ENCODE data around the gene NXPE3. TPM values are rescaled to one million over a fixed set of nuclear protein-coding genes. Genes with fewer than 3 reads are reported as not detected.
A peak's percentile ranks its signal among the peaks of the same experiment; 100 is the strongest.

The NXPE3 gene
- polyA plus RNA-seq, 1 donor (not counting 4 experiments of a cell fraction or from before 2014, with no cell fraction given) = 16.8 TPM

DNA sequence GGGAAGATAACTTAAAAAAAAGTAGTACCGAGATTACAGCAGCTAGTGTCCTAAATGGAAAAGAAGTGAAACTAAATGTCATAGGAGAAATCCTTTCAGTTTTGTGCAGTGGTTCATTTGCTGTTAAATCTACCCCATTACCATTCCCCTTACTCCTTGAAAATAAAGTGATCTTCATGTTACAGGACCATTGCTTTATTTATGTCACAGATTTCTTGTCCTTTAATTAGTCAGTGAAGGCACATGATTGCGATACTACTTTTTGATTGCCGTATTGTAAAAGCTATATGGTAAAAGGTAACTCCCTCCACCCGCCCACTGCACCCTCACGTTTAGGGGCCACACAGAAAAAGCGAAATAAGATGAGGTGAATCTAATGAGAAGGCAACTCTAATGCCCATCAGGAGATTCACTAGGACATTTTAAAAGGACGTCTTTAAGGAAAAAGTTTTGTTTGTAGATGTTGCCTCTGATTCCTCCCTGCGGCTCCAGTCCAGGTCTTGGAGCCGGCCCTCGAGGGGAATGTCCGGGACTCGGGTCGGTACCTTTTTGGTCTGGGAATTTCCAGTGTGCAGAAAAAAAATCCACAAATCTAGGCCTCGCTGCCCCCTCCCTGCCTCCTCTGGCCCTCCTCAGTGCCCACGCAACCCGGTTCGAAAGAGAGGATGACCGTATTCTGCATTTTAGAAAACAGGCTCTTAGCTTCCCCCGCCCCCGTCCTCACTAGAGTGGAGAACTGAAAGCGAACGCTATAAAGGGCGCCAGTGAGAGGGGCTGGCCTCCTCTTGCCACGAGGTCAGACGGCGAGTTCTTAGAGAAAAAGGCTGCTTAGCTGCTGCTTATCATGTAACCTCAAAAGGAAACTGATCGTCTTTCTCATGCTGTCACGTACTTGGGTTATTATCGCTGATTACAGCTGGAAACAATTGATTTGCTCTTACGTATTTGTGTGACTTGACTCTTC, 48.5 kb downstream of the NXPE3 start:
- peak overlapping the region; percentile 88 for H3K9ac ChIP-seq (ENCODE audit: control insufficient read depth, extremely low read depth, insufficient read depth, low read length)
- H3K9me1 ChIP-seq (ENCODE audit: control insufficient read depth, extremely low read depth, insufficient read depth, low read length) = no peaks in the 10 kb centered on the region
- peak; percentile 62 for FAIRE-seq
- peak overlapping the region; percentile 50 to 73 (median 52) for H3K4me3 ChIP-seq (ENCODE audit: control insufficient read depth in 2 of 3, extremely low read depth in 1 of 3, insufficient read depth in 2 of 3, low read depth in 1 of 3, low read length in 3 of 3)
- no peaks in the 10 kb centered on the region for H3K79me2 ChIP-seq (ENCODE audit: control insufficient read depth, insufficient read depth, low read length)
- no peak for DNase-seq (ENCODE audit: low read depth, low spot score)
- peaks cover 22% of the 10 kb centered on the region for H3K4me1 ChIP-seq (ENCODE audit: control insufficient read depth, extremely low read depth, insufficient read depth, low read length)
- no peaks in the 10 kb centered on the region for H4K20me1 ChIP-seq (ENCODE audit: control insufficient read depth, extremely low read depth, insufficient read depth, low read length)
- peak overlapping the region; percentile 93 for H3K27ac ChIP-seq (ENCODE audit: control insufficient read depth, insufficient read depth, low read length)
- H3K4me2 ChIP-seq (ENCODE audit: control insufficient read depth, extremely low read depth, insufficient read depth, low read depth, low read length) = peak overlapping the region; percentile 84
- H3K36me3 ChIP-seq (ENCODE audit: control insufficient read depth in 2 of 2, extremely low read depth in 1 of 2, insufficient read depth in 2 of 2, low read length in 2 of 2) = no peaks in the 10 kb centered on the region
- no peaks in the 10 kb centered on the region for H3K27me3 ChIP-seq (ENCODE audit: control insufficient read depth, extremely low read depth, insufficient read depth, low read length)
- H3K9me3 ChIP-seq (ENCODE audit: control insufficient read depth, low read depth, low read length) = no peaks in the 10 kb centered on the region
- TF ChIP-seq CTCF (optimal IDR thresholded peaks at IDR 0.05 in 1 of 3, IDR thresholded peaks at IDR 0.05 in 1 of 3, conservative IDR thresholded peaks at IDR 0.05 in 1 of 3; ENCODE audit: extremely low read depth in 1 of 3, insufficient read depth in 2 of 3, low read length in 3 of 3) = no peak
- no peak for TF ChIP-seq EZH2 (IDR thresholded peaks at IDR 0.05; ENCODE audit: low read length)
- dilution Hi-C loops (cut with MboI; ENCODE audit: extremely low pct_ligation_motif_present, low sequenced_read_pairs) = no loop called here
- peak overlapping the region; percentile 69 for H2AFZ ChIP-seq (ENCODE audit: control insufficient read depth, low read length)

DNA sequence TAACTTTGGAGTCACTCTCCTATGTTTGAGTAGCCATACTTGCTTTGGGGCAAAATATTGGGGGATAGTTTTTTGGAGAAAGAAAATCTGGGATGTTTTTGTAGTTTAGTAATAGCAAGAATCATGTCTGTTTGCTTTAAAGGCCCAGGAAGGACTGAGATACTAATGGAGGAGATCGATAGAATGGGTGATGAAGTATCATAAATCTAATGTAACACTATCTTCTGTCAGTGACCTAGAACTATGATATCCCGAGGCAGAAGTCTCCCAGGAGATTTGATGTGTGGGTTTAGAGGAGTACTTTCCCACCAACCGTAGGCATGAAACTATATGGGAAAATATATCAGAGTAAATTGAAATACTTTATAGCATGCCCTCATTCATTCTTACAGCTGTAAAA, 49.3 kb downstream of the NXPE3 start:
- Histone ChIP-seq H3K79me2 (ENCODE audit: control insufficient read depth, insufficient read depth, low read length) (no peaks in the 10 kb centered on the region), H3K4me3 (ENCODE audit: control insufficient read depth in 2 of 3, extremely low read depth in 1 of 3, insufficient read depth in 2 of 3, low read depth in 1 of 3, low read length in 3 of 3) (peak overlapping the region in 2 of 3 experiments; percentile 50 to 73), H3K9me3 (ENCODE audit: control insufficient read depth, low read depth, low read length) (no peaks in the 10 kb centered on the region), H3K36me3 (ENCODE audit: control insufficient read depth in 2 of 2, extremely low read depth in 1 of 2, insufficient read depth in 2 of 2, low read length in 2 of 2) (no peaks in the 10 kb centered on the region), H3K27ac (ENCODE audit: control insufficient read depth, insufficient read depth, low read length) (peak overlapping the region; percentile 93), H3K9me1 (ENCODE audit: control insufficient read depth, extremely low read depth, insufficient read depth, low read length) (no peaks in the 10 kb centered on the region), H3K4me2 (ENCODE audit: control insufficient read depth, extremely low read depth, insufficient read depth, low read depth, low read length) (peak overlapping the region; percentile 84), H3K9ac (ENCODE audit: control insufficient read depth, extremely low read depth, insufficient read depth, low read length) (peak overlapping the region; percentile 88), H4K20me1 (ENCODE audit: control insufficient read depth, extremely low read depth, insufficient read depth, low read length) (no peaks in the 10 kb centered on the region), H2AFZ (ENCODE audit: control insufficient read depth, low read length) (peak overlapping the region; percentile 18), H3K4me1 (ENCODE audit: control insufficient read depth, extremely low read depth, insufficient read depth, low read length) (peaks cover 22% of the 10 kb centered on the region), H3K27me3 (ENCODE audit: control insufficient read depth, extremely low read depth, insufficient read depth, low read length) (no peaks in the 10 kb centered on the region)
- TF ChIP-seq CTCF (optimal IDR thresholded peaks at IDR 0.05 in 1 of 3, IDR thresholded peaks at IDR 0.05 in 1 of 3, conservative IDR thresholded peaks at IDR 0.05 in 1 of 3; ENCODE audit: extremely low read depth in 1 of 3, insufficient read depth in 2 of 3, low read length in 3 of 3) = no peak
- no peak for TF ChIP-seq EZH2 (IDR thresholded peaks at IDR 0.05; ENCODE audit: low read length)
- FAIRE-seq = no peak
- DNase-seq (ENCODE audit: low read depth, low spot score) = no peak
- dilution Hi-C loops (cut with MboI; ENCODE audit: extremely low pct_ligation_motif_present, low sequenced_read_pairs) = no loop called here

Data from keratinocyte (primary cell).